T47D (cell line): Measurements from ENCODE around the gene GCM1.
A peak's percentile ranks its signal among the peaks of the same experiment; 100 is the strongest.

Source experiments
- DNase-seq, 2 experiments: peaks; one replicate each; pipeline versions ENCODE4 v3.0.0 to v3.0.0-alpha.2; 2011 to 2012; ENCODE audit warnings: low read depth in 1 of 2, low spot score in 1 of 2
- JUND ChIP-seq: IDR thresholded peaks from 2 replicates; pipeline ENCODE4 v1.6.1; 2012; ENCODE audit warnings: low read depth
- in situ Hi-C: cut with HindIII; loops from 2 replicates; pipeline ENCODE4 v1.10.0; 2016; ENCODE audit warnings: low sequenced_read_pairs, low pct_unique_long_range_greater_than_20kb

The GCM1 gene, protein sequence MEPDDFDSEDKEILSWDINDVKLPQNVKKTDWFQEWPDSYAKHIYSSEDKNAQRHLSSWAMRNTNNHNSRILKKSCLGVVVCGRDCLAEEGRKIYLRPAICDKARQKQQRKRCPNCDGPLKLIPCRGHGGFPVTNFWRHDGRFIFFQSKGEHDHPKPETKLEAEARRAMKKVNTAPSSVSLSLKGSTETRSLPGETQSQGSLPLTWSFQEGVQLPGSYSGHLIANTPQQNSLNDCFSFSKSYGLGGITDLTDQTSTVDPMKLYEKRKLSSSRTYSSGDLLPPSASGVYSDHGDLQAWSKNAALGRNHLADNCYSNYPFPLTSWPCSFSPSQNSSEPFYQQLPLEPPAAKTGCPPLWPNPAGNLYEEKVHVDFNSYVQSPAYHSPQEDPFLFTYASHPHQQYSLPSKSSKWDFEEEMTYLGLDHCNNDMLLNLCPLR

GRCh38 chr6:53148684-53149083 lies at the start of gene GCM1:
Gene GCM1 (minus strand): TSS chr6:53148841. CDS start chr6:53145632, 3,209 bp downstream.
- TF ChIP-seq JUND: no peak
- in situ Hi-C loops: no loop called here
- peak in 1 of 2 experiments; percentile 23 for DNase-seq

GRCh38 chr6:53197553-53197952 lies 48.9 kb upstream of the GCM1 start:
- no peak for DNase-seq
- in situ Hi-C loops: no loop called here
- no peak for TF ChIP-seq JUND

- DNase-seq: no peak
- no peak for TF ChIP-seq JUND
- in situ Hi-C loops: no loop called here
Measured at GRCh38 chr6:53195048-53195447, 46.4 kb upstream of the GCM1 start.

- in situ Hi-C loops: no loop called here
- TF ChIP-seq JUND: no peak
- peak in 1 of 2 experiments; percentile 15 for DNase-seq
Measured at GRCh38 chr6:53192682-53193188, 44.1 kb upstream of the GCM1 start.

DNA sequence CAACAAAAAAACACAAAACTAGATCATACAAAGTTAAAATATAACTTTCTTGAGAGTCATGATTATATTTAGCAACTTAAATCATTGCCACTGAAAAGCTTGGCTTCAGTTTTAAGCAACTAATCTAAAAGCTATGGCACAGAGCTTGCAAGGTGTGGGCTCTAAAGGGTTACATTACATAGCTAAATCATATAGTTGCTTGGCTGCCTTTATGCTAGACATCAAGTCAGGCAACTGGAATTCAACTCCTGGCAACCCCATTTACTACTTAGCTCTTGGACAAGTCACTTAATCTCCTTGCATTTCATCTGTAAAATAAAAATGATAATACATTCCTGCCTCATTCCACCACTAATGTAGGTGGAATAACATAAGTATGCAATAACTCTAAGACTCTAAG lies 40.9 kb upstream of the GCM1 start:
- no peak for DNase-seq
- TF ChIP-seq JUND: no peak
- in situ Hi-C loops: no loop called here

DNA sequence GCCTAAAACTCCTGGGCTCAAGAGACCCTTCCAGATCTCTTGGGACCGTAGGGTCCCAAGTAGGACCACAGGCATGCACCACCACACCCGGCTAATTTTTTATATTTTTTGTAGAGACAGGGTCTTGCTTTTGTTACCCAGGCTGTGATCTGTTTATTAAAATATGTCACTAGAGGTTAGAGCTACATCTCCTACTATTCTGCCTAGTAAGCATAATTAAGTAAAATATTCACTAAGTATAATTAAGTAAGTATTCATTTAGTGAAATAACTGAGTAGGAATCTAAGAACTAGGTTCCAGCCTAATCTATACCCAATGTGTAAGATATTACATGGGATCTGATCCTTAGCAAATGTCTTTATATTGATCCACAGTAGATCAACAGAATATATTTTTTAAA lies 40.2 kb upstream of the GCM1 start:
- TF ChIP-seq JUND: no peak
- in situ Hi-C loops: no loop called here
- DNase-seq: no peak

DNA sequence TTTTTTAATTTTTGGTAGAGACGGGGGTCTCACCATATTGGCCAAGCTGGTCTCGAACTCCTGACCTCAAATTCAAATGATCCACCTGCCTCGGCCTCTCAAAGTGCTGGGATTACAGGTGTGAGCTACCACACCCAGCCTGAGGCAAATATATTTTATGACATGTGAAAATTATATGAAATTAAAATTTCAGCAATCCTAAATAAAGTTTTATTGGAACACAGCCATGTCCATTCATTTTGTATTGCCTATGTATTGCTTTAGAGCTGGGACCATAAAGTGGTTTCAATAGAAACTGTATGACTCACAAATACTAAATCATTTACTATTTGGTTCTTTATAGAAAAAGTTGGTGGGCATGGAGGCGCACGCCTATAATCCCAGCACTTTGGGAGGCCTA lies 32.0 kb upstream of the GCM1 start:
- TF ChIP-seq JUND: no peak
- no peak for DNase-seq
- in situ Hi-C loops: no loop called here

DNA sequence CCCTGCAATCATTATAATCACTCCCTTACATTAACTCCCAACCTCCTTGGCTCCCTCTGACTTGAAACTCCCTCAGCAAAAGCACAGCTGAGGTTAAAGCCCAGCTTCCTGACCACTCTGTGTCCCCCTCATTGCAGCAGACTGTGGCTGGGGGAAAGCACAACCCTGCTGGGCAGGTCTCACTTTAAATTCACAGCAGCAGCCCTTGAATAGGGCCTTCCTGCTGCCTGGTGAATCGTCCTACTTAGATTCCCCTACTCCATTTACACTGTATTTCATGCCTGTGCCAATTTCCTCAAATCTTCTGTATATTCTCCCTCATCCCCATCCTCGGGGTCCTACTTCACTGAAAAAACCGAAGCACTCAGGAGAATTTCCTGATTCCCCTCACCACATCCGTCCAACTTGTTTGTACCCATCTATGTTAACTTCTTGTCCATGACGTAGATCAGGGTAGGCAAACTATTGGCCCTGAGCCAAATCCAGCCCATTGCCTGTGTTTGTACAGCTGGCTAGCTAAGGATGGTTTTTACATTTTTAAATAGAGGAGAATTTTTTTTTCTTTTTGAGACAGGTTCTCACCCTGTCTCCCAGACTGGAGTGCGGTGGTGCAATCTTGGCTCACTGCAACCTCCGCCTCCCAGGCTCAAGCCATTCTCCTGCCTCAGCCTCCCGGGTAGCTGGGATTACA lies 31.5 kb upstream of the GCM1 start:
- DNase-seq: peak in 1 of 2 experiments; percentile 80
- in situ Hi-C loops: no loop called here
- no peak for TF ChIP-seq JUND

DNA sequence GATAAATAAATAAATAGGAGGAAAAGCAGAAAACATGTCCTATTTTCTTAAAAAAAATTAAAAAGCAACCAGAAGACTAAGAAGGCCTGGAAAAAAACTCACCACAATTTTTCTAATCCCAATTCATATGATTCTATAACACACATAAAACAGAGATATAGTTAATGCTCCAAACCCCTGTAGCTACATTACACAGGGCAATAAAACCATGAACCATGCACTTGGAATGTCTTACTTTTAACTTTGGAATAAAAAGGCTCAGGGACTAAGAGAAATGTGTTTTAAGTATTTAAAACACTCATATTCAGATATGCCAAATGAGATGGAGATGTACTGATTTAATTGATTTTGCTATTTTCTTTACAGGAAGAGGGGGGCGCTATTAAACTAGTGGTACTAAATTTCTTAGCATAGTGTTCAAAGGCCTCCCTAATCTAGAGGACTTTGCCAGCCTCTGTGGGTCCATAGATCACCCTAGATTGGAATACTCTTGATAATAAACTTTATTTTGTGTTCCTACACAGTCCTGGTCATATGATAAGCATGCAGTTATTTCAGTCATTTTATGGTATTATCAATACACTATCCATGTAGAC lies 30.3 kb upstream of the GCM1 start:
- no peak for TF ChIP-seq JUND
- in situ Hi-C loops: no loop called here
- no peak for DNase-seq

DNA sequence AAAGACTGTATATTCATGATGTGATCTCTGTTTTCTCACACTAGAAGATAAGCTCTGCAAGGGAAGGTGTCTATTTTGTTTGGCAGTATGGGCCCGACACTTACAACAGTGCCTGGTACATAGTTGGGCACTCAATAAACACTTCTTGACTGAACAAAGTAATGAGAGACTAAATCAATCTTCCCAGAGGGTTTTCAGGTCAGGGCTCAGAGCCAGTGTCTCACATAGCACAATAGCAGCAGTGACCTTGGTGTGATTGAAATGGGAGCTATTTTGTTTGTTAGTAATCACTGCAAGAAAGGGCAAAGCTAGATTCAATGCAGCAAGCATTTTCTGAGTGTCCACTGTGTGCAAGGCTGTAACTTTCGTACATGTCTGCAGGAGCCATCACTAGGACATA lies 26.4 kb upstream of the GCM1 start:
- DNase-seq: peak in 1 of 2 experiments; percentile 74
- in situ Hi-C loops: no loop called here
- peak; percentile 8; the same call in 1 of the 2 replicates for TF ChIP-seq JUND

- no peak for DNase-seq
- no peak for TF ChIP-seq JUND
- in situ Hi-C loops: no loop called here
Measured at GRCh38 chr6:53172468-53172803, 23.8 kb upstream of the GCM1 start.

DNA sequence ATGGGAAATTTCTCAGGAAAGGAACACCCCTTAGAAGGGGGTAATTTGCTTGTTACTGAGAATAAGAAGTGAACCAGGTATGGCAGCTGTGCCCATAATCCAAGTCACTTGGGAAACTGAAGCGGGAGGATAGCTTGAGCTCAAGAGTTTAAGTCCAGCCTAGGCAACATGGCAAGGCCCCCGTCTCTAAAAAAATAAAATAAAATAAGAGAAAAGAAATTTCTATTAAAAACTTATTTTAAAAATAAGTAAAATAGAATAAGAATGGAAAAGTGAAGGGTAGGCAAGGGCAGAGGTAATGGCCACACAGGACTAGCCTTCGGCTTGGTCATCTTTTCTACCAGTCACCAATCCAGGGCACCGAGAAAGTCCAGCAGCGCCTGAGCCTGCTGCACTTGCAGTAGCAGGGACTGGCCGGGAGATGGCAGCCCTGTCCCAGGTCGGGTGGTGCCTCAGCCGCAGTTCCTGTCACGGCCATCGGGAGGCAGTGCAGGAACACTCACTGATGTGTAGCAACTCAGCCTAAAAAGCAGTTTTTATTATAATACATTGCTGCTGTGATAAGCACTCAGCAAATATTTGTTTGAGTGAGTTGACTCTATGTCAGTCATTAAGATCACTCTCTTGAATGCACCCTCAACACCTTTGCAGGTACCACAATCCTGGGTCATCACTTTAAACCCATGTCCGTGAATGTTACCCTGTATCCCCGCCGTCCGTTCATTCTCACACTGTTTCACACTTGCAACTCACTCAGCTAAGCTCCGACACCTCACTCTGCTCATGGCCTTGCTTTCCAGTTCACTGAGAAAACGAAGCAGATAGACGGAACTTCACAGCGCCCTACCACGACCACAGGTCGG lies 23.2 kb upstream of the GCM1 start:
- in situ Hi-C loops: no loop called here
- no peak for TF ChIP-seq JUND
- DNase-seq: peak; percentile 16 to 83
